ENCODE data around the gene TULP4. TPM values are rescaled to one million over a fixed set of nuclear protein-coding genes. Genes with fewer than 3 reads are reported as not detected.

Gene TULP4
- total RNA-seq, 3 donors from 2014 or later: 104 to 171 (median 112) TPM

GRCh38 chr6:158557927-158558326, 245.7 kb downstream of the TULP4 start:
- H3K9me3 ChIP-seq: no peaks in the 10 kb centered on the region
- H3K36me3 ChIP-seq: no peaks in the 10 kb centered on the region
- TF ChIP-seq CTCF (IDR thresholded peaks at IDR 0.05): no peak
- H3K4me1 ChIP-seq: no peaks in the 10 kb centered on the region
- DNase-seq (ENCODE audit: low spot score in 2 of 2): no peak
- H3K4me3 ChIP-seq: no peak overlapping the region
- H3K27me3 ChIP-seq: no peaks in the 10 kb centered on the region
- intact Hi-C loops (cut with DNase I; ENCODE audit: low total_unique reads): no loop called here
- H3K27ac ChIP-seq: peak overlapping the region in 1 of 2 donors; percentile 21

DNA sequence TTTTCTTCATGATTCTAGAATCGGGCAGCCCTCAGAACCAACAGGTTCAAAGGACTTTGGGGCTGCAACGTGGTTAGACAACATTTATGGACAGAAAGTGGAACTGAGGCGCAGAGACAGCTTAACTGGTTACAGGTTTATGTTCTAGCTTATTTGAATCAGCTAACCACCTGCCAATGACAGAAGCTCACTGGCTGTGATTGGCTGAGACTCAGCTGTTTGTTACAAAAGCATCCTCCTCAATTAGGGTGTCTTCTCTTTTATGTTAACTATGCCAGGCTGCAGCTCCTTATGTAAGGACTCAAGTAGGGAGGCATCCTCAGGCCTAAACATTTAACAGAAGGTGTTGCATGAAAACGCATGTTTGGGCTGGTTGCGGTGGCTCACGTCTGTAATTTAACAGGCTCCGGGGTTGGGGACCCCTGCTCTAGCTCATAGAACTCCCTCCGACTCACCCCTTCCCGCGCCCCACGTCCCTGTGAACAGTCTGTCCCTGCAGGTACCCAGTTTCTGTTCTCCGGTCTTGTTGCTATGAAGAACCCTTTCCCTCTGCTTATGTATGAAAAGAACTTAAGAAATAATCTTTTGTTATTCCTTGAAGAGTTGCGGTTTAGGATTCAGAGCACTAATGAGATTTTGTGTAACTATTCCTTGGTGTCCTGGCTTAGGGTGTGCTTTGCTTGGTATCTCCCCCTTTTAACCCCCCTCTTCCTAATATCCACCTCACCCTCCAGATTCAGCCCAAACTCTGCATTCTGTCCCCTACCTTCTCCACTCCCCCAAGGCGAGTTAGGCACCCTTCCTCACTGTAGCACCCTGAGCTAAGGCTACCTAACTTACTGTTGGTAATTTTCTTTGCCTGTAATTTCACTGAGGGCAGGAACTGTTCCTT, 246.4 kb downstream of the TULP4 start:
- no peak for DNase-seq (ENCODE audit: low spot score in 2 of 2)
- Histone ChIP-seq H3K4me1 (no peaks in the 10 kb centered on the region), H3K4me3 (peak overlapping the region in 1 of 3 donors; percentile 88), H3K27ac (no peak overlapping the region), H3K36me3 (no peaks in the 10 kb centered on the region), H3K27me3 (no peaks in the 10 kb centered on the region), H3K9me3 (no peaks in the 10 kb centered on the region)
- TF ChIP-seq POLR2A (IDR thresholded peaks at IDR 0.05) (no peak), POLR2AphosphoS5 (IDR thresholded peaks at IDR 0.05) (no peak), CTCF (IDR thresholded peaks at IDR 0.05) (no peak)
- intact Hi-C loops (cut with DNase I; ENCODE audit: low total_unique reads): no loop called here

- no peak for DNase-seq (ENCODE audit: low spot score in 2 of 2)
- H3K4me3 ChIP-seq: peak overlapping the region; percentile 78 to 94 (median 88)
- no peaks in the 10 kb centered on the region for H3K36me3 ChIP-seq
- no peaks in the 10 kb centered on the region for H3K9me3 ChIP-seq
- no peaks in the 10 kb centered on the region for H3K4me1 ChIP-seq
- intact Hi-C loops (cut with DNase I; ENCODE audit: low total_unique reads): no loop called here
- TF ChIP-seq POLR2A (IDR thresholded peaks at IDR 0.05): no peak
- no peak for TF ChIP-seq CTCF (IDR thresholded peaks at IDR 0.05)
- no peak for TF ChIP-seq POLR2AphosphoS5 (IDR thresholded peaks at IDR 0.05)
- peak overlapping the region; percentile 87 to 91 for H3K27ac ChIP-seq
- no peaks in the 10 kb centered on the region for H3K27me3 ChIP-seq
Measured at GRCh38 chr6:158559338-158559894, 247.2 kb downstream of the TULP4 start.

GRCh38 chr6:158559895-158560835, 247.9 kb downstream of the TULP4 start, which contains the start of gene TMEM181:
Gene TMEM181, plus strand, starts transcription at chr6:158560091. Its CDS starts 134 bp downstream, at chr6:158560225.
- TF ChIP-seq POLR2A (IDR thresholded peaks at IDR 0.05) (no peak), POLR2AphosphoS5 (IDR thresholded peaks at IDR 0.05) (peak; percentile 36 to 75 (median 72))
- Histone ChIP-seq H3K4me1 (no peaks in the 10 kb centered on the region), H3K27ac (peak within 1 kb of the TSS; percentile 87 to 91), H3K27me3 (no peaks in the 10 kb centered on the region), H3K36me3 (no peaks in the 10 kb centered on the region), H3K9me3 (no peaks in the 10 kb centered on the region), H3K4me3 (peak within 1 kb of the TSS; percentile 78 to 94 (median 88))
- intact Hi-C loops (cut with DNase I; ENCODE audit: low total_unique reads): no loop called here
- peak; percentile 69 to 78 for DNase-seq (ENCODE audit: low spot score in 2 of 2)

DNA sequence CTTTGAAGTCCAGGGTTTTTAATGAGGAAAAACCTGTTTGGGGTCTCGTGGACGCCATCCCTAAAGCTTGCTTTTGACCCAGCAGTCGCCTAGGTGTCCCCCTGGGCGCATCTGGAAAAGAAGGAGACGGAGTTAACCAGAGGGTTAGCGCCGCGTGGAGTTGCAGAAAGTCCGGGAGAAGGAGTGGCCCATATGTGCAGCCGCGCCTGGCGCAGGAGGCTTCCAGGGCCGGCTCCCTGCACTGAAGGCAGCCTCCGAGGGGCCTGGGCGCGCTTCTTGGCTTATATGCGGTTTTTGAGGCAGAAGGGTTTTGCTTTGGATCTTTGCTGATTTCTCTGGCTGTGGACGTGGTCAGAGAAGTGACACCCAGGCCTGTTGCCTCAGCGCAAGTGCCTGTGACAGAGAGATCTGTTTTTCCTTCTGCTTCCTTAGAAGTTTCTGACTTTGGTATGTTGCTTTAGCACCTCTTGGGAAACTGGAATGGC, 248.6 kb downstream of the TULP4 start:
- no peak for DNase-seq (ENCODE audit: low spot score in 2 of 2)
- Histone ChIP-seq H3K36me3 (no peaks in the 10 kb centered on the region), H3K27me3 (no peaks in the 10 kb centered on the region), H3K9me3 (no peaks in the 10 kb centered on the region), H3K27ac (peak overlapping the region in 1 of 2 donors; percentile 91), H3K4me3 (peak overlapping the region; percentile 78 to 94 (median 88)), H3K4me1 (no peaks in the 10 kb centered on the region)
- intact Hi-C loops (cut with DNase I; ENCODE audit: low total_unique reads): no loop called here
- peak in 1 of 3 donors; percentile 5 for TF ChIP-seq POLR2AphosphoS5 (IDR thresholded peaks at IDR 0.05)
- no peak for TF ChIP-seq POLR2A (IDR thresholded peaks at IDR 0.05)
- no peak for TF ChIP-seq CTCF (IDR thresholded peaks at IDR 0.05)
